DMS 273 (cell line): Measurements from ENCODE around the gene CD300LG.
"Not testable (repeated sequence)": the region's sequence is repeated elsewhere in the genome, so short reads cannot be mapped to it uniquely, and the experiment has no call there.

Experiments
- DNase-seq: peaks from one replicate; lab custom pipeline; 2025; ENCODE audit not compliant: unreplicated experiment; lab: John Stamatoyannopoulos, UW

CD300LG gene

DNA sequence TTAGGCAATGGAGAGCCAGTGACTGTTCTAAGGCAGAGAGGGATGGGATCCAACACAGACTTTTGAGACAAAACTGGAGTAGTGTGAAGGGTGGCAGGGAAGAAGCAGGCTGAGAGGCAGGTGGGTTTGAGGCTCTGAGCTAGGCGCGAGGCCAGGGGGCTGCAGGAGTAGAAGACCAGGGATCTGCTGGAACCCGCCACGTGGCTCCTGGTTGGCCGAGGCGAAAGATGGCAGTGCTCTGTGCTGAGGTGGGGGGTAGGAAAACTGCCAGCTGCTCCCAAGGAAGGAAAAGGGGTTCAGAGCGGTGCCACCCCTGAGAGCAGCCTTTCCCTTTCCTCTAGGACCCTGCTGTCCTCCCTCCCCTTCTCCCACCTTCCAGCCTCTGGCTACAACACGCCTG lies 5.6 kb downstream of the CD300LG start:
- no peak for DNase-seq

DNA sequence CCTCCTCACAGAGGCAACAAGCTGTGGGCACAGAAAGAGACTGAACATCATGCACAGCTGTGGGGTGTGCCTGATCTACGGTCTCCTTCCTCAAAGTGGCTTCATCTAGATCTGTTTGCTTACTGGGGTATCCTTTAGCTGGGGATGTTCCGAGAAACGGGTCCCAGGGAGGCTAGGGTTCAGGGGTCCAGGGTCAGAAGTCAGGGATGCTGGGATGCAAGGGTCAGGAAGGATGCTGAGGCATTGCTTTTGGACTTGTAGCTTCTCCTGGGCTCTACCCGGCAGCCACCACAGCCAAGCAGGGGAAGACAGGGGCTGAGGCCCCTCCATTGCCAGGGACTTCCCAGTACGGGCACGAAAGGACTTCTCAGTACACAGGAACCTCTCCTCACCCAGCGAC lies 6.6 kb downstream of the CD300LG start:
- DNase-seq = no peak

DNA sequence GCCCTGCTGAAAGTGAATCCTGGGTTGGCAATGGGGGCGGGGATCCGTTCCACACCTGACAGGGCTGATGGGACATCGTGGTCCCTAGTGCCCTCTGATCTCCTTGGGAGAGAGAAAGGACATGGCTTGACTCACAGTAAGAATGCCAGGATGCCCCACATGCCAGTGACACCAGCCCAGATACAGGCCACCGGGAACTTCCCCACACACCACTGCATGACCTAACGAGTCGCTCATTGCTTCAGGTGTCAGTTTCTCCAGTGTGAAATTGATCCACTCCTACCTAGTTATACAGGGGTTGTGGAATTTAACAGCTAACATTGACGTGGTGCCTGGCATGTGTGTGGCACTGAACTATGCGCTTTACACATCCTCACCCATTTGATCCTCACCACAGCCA lies 7.5 kb downstream of the CD300LG start:
- no peak for DNase-seq

DNA sequence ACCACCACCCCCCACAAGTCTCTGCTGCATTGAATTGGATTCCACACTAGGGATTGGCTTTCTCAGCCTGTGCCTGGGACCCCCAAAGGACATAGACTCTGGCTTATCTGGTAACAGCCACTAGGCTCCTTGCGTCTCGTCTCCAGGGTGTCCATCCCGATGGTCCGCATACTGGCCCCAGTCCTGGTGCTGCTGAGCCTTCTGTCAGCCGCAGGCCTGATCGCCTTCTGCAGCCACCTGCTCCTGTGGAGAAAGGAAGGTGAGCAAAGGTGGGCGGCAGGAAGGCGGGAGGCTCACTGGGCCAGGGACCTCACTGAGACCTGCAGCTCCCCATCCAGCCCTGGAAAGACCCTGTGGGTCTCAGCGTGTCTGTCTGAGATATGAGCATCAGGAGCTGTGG lies 8.1 kb downstream of the CD300LG start:
- no peak for DNase-seq

DNA sequence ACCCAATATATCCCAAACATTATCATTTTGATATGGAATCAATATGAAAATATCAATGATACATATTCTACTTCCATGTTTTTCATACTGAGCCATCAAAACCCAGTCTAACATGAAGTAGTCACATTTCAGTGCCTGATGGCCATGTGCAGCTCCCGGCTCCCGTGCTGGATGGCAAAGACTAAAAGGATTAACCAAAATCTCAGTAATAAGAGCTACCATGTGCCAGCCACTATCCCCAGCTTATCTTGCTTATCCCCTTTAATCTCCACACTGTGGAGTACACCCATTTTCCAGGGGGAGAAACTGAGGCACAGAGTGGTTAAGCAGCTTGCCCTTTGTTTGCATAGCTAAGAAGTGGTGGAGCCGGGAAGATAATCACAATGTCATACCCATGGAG lies 9.2 kb downstream of the CD300LG start:
- no peak for DNase-seq

DNA sequence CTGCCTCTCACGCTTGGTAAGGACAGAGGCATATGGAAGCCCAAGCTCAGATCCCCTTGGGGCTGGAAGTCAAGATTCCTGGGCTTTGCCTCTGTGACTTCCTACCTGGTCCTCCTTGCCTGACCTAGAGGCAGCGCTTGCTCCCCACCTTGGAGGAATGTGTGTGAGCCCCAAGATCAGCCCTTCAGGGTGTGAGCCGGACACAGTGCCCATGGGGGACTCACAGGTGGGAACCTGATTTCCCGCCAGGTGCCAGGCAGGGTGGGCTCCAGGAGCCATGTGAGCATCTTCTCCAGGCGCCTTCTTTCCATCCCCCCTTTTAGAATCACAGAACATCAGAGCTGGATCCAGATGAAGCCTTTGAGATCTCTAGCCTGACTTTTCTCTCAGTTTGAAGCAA lies 10.2 kb downstream of the CD300LG start:
- DNase-seq = no peak

DNA sequence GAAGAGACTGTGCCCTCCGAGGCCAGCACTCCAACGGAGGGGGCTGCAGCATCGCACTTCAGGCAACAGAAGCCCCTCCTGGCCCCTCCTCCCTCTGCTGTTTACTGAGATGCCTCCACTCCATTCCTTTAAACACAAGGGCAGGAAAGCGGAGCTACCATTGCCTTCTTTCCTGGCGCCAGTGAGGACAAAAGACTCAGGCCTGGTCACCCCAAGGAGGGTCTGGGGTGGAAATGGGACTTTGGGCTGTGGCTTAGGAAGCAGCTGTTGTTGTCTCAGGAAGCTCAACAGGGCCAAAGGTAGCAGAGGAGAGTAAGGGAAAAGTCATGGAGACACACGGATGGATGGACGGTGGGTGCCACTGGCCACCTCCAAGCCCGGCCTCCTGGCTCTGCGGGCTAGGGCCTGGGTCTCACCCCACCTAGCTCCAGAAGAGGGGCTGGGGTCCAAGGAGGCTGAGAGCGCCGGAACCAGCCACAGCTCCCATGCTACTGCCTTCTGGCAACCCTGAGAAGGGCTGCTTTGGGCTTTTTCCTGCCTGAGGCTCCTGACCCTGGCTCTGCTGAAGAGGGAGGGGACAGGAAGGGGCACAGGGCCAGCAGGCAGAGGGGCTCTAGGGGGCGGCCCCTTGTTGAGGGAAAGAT lies 11.1 kb downstream of the CD300LG start:
- DNase-seq = no peak

DNA sequence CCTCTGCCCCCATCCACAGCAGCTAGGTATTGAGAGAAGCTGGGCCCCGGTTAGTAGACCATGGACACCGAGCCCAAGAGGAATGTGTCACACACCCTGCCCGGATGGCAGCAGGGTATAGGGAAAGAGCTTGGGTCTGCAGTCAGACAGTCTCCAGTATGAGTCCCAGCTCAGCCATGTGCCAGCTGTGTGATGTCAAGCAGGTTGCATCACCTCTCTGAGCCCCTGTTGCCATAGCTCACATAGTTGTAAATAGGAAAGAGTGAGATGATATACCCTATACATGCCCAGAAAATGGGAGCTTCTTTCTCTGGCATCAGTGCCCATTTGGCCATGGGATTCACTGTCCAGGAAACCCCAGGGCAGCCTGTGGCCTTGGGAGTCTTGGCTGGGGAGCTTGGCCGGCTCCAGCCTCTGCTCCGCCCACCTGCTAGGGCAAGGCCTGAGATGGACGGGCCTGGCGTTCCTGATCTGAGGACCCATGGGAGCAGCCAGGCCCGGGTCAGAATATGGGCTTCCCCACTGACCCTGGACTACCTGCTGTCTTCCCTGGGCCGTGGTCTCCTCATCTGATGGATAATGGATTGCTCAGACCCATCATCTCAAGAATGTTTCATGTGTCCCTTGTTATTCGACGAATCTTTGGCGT lies 13.2 kb downstream of the CD300LG start:
- DNase-seq = no peak

DNA sequence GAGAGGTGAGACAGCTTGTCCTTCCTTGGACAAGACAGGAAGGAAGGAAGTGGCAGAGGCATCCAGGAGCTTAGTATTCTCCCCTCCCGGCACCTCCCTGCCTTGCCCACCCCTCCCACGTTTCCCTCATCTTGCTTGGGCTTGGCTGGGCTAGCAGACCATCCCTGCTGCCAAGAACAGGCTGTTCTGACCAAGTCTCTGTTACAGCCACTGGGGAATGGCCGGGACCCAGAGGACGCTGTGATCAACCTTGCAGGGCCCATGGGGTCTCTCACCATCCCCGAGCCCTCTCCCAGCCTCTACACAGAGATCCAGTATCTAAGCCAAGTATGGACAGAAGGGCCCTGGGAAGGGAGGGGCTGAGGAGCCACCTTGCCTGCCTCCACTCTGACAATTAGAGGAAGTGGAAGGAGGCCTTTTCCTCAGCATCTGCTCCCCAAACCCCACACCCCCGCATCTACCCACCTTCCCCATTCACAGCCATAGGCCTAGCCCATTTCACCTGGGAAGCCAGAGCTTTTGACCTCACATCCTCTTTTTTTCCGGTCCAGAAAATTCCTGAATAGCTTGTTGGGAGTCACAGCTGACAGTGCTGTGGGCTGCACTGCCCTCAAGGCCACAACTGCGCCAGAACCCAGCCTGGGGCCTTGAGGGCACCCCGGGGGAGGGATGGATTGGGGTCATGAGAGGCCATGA lies 14.1 kb downstream of the CD300LG start:
- DNase-seq = peak; percentile 49

DNA sequence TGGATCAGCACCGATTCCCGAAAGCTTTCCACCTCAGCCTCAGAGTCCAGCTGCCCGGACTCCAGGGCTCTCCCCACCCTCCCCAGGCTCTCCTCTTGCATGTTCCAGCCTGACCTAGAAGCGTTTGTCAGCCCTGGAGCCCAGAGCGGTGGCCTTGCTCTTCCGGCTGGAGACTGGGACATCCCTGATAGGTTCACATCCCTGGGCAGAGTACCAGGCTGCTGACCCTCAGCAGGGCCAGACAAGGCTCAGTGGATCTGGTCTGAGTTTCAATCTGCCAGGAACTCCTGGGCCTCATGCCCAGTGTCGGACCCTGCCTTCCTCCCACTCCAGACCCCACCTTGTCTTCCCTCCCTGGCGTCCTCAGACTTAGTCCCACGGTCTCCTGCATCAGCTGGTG lies 15.0 kb downstream of the CD300LG start:
- no peak for DNase-seq

DNA sequence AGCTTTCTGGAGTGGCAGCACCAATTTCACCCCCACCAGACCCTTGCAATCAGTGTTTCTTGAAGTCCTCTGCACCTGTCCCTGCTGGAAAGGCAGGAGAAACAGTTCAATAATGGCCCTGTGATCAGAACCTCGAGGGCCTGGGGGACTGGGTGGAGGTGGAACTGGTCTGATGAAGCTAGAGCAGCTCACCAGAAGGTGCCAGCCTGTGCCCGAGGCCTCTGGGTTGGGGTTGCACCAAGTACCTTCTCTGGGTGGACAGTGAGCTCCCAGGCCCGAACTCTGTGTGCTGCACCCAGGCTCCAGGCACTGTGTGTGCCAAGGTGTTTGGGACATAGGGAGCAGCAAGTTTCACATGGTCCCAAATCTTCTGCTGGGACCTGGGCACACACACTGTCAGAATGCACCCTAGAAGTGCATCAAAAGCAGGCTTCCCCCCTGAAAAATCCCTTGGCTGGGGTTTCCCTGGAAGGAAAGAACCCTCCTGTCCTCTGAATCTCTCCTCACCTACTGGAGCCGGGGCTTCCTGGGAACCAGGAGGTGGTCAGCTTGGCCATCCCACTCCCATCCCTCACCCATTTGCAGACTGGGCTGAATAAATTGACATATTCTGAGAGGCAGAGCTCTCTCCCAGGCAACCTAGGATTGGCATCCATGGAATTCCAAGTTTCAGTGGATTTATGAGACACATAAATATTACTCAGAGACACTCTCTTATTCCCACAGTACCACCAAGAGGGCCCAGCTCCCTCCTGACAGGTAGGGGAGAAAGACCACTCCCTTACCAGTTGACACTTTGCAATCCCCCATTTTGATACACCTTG lies 17.4 kb downstream of the CD300LG start:
- DNase-seq = no peak

DNA sequence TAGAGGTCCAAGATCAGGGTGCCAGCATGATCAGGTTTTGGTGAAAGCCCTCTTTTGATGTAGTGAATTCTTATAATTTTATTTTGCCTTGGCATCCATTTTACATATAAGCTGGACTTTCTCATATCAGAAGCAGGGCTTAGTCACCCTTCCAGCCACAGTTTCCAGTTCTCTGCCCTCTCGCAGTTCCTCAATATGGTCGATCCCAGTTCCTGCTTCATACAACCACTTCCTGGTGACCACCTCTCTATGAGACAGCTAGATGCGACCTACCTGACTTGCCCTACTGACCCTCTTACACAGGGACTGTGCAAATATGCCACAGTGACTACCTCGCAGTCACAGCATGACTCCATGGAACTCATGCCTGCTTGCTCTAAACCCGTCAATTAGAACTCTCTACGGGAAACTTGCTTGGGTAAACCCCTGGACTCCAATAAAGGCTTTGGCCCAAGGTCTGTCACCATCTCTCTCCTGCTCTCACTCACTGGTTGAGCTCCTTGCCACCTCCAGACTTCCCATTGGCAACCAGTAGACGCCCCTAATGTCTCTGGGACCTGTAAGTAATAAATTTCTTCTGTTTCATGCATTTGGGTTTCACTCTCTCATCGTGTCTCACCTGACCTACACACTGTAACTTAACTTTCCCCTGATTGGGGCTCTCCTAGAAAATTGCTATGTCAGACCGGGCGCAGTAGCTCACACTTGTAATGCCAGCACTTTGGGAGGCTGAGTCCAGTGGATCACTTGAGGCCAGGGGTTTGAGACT lies 21.4 kb downstream of the CD300LG start:
- no peak for DNase-seq

DNA sequence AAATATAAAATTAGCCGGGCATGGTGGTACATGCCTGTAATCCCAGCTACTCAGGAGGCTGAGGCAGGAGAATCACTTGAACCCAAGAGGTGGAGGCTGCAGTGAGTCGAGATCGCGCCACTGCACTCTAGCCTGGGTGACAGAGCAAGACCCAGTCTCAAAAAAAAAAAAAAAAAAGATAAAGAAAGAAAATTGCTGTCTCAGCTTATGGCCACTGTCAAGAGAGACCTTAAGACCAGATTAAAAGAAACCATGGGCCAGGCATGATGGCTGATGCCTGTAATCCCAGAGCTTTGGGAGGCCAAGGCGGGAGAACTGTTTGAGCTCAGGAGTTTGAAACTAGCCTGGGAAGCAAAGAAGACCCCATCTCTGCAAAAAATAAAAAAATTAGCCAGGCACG lies 22.1 kb downstream of the CD300LG start:
- DNase-seq = not testable (repeated sequence)

DNA sequence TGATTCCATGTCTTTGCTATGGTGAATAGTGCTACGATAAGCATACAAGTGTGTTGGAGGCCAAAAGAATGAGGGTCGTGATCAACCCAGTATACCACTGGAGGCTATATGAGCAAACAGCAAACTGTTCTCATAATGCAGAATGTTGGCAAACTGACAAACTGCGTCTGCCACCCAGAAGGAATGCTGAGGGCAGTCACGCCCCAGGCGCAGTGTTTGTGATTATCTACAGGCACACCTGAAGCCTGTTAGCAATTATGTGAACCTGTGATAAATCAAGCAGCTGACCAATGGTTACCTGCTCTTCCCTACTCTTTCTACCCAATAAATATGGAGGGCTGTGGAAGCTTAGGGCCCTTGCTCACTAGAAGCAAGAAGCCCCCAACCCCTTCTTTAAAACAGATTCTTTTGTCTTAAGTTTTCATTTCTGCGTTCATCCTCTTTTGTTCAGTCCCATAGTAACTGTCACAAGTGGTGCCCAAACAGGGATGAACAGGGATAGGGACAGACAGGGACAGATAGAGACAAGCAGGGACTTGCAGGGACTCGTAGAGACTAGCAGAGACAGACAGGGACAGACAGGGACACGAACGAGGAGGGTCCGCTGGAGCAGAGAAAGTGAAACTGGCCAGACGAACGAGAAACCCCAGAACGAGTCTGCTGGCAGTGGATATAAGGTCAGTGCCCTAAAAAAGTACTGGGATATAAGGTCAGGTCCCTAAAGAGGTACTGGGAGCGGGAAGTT lies 25.1 kb downstream of the CD300LG start:
- no peak for DNase-seq

DNA sequence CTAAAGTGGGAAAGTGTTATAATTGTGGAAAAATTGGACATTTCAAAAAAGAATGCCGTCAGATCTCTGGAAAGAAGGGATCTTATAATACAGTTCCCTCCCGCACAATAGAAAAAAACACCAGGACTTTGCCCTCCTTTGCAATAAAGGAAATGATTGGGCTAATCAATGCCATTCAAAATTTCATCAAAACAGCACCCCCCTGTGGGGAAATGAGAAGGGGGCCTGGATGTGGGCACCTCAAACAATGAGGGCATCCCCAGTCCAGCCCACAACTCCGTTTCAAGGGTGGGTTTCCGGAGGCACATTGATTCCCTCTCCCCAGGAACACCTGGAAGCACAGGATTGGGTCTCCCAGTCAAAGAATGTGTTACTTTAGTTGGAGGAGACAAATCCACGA lies 26.1 kb downstream of the CD300LG start:
- no peak for DNase-seq

DNA sequence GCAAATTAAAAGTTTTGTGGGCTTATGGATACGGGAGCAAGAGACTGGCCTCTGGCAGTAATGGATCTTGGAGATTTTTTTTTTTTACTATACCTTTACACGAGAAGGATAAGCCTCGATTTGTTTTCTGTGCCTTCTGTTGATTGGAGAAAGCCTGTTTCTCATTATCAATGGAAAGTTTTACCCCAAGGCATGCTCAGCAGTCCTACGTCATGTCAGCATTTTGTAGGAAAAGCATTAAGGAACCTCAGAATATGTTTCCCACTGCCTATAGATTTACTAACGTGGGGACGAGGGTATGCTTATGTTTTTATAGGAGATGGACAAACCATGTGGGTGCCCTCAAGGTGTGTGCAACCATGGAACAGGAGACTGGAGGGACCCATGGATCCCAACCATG lies 26.8 kb downstream of the CD300LG start:
- DNase-seq = no peak

DNA sequence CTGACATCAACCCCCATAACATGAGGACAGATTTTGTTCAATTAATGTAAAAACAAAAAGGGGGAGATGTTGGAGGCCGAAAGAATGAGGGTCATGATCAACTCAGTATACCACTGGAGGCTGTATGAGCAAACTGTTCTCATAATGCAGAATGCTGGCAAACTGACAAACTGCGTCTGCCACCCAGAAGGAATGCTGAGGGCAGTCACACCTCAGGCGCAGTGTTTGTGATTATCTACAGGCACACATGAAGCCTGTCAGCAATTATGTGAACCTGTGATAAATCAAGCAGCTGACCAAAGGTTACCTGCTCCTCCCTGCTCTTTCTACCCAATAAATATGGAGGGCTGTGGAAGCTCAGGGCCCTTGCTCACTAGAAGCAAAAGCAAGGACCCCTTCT lies 27.3 kb downstream of the CD300LG start:
- no peak for DNase-seq

DNA sequence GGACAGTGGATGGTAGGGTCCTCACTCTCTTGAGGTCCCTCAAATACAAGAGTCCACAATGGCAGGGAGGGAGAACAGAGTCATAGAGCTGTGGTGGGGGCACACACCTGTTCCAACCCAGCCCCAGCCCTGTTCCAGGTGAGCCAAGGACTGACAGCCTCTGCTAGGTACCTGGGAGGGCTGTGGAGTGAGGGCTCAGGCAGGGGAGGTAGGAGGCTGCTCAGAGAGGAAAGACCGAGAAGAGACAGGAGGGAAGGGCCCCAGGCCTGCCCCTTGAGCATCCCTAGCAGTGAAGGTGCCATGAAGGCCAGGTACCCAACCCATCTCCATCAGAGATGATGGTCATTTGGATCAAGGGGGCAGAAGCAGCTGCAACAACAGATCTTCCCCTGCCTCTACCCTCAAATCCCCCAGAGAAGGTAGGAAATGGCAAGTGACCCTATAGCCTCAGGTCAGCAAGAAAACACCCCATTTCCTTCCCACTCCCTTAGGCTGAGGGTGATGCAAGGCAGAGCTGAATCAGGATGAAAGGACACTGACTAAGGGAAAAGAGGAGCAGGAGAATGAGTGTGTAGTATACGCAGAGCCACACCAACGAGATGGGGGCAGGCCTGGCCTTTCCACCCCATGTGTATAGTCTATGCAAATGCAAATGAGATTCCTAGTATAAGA lies 28.6 kb downstream of the CD300LG start:
- DNase-seq = no peak

DNA sequence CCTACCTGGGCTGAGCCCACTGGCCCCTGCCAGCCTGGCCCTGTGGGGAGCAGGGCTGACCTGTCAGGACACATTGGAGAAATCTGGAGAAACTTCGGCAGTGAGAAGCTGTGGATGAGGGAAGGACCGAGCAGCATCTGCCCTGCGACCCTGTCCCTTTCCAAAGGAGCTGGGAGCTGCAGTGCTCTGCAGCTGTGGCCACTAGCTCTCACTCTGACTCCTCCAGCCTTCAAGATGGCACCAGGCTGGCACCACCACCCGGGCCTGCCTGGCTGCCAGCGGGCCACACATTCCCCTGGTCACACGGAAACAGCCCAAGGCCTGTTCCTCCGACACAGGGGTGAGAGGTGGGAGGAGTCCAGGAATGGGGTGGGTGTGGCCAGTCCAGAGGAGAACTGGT lies 30.1 kb downstream of the CD300LG start:
- DNase-seq = no peak
